ENCODE measurements around the gene DIAPH2.

GRCh38 chrX:96909291-96909690, 224.6 kb downstream of the DIAPH2 start:
- TF ChIP-seq ZNF384 (IDR thresholded peaks at IDR 0.05) (no peak), SUZ12 (IDR thresholded peaks at IDR 0.05) (no peak), SP1 (IDR thresholded peaks at IDR 0.05) (no peak), ELF4 (IDR thresholded peaks at IDR 0.05) (no peak), FOXM1 (IDR thresholded peaks at IDR 0.05; ENCODE audit: borderline replicate concordance) (no peak), HDGF (IDR thresholded peaks at IDR 0.05; ENCODE audit: borderline replicate concordance) (no peak)
